ENCODE data around the gene LYST.

GRCh38 chr1:235859789-235860188, 6.9 kb downstream of the LYST start:
- no peak for TF ChIP-seq EZH2 (IDR thresholded peaks at IDR 0.05; ENCODE audit: low read length, missing control alignments)
- TF ChIP-seq, protein P1, sequence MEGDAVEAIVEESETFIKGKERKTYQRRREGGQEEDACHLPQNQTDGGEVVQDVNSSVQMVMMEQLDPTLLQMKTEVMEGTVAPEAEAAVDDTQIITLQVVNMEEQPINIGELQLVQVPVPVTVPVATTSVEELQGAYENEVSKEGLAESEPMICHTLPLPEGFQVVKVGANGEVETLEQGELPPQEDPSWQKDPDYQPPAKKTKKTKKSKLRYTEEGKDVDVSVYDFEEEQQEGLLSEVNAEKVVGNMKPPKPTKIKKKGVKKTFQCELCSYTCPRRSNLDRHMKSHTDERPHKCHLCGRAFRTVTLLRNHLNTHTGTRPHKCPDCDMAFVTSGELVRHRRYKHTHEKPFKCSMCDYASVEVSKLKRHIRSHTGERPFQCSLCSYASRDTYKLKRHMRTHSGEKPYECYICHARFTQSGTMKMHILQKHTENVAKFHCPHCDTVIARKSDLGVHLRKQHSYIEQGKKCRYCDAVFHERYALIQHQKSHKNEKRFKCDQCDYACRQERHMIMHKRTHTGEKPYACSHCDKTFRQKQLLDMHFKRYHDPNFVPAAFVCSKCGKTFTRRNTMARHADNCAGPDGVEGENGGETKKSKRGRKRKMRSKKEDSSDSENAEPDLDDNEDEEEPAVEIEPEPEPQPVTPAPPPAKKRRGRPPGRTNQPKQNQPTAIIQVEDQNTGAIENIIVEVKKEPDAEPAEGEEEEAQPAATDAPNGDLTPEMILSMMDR (conservative IDR thresholded peaks at IDR 0.05 in 1 of 2, IDR thresholded peaks at IDR 0.05 in 1 of 2; ENCODE audit: low read depth in 1 of 2, low read length in 2 of 2): no peak

All from fibroblast of lung (primary cell).